HEK293 (cell line): Measurements from ENCODE around the gene SEMA6D.

Experiments used
- KLF8 ChIP-seq: fragments of 450-650 bp; formaldehyde crosslinking; IDR thresholded peaks from 2 replicates; pipeline ENCODE4 v1.5.1; 2016; ENCODE audit warnings: missing biosample characterization, missing genetic modification characterization
- MYNN ChIP-seq: fragments of 450-650 bp; formaldehyde crosslinking; IDR thresholded peaks from 2 replicates; pipeline ENCODE4 v1.5.1; 2016; ENCODE audit warnings: missing biosample characterization, missing genetic modification characterization, borderline replicate concordance
- SALL2 ChIP-seq: fragments of 450-650 bp; formaldehyde crosslinking; IDR thresholded peaks from 2 replicates; pipeline ENCODE4 v1.5.0; 2017; ENCODE audit warnings: missing biosample characterization, mild to moderate bottlenecking, missing genetic modification characterization, borderline replicate concordance
- ZNF121 ChIP-seq: fragments of 450-650 bp; formaldehyde crosslinking; IDR thresholded peaks from 2 replicates; pipeline ENCODE4 v1.5.1; 2016; ENCODE audit warnings: missing biosample characterization, missing genetic modification characterization
- ZNF148 ChIP-seq: fragments of 450-650 bp; formaldehyde crosslinking; IDR thresholded peaks from 2 replicates; pipeline ENCODE4 v1.5.0; 2017; ENCODE audit warnings: missing biosample characterization, missing genetic modification characterization, borderline replicate concordance
- ZNF16 ChIP-seq: fragments of 450-650 bp; formaldehyde crosslinking; IDR thresholded peaks from 2 replicates; pipeline ENCODE4 v1.5.1; 2016; ENCODE audit warnings: low read depth, missing biosample characterization, missing genetic modification characterization
- ZNF175 ChIP-seq: fragments of 450-650 bp; formaldehyde crosslinking; IDR thresholded peaks from 2 replicates; pipeline ENCODE4 v1.5.1; 2016; ENCODE audit warnings: missing biosample characterization, missing genetic modification characterization
- ZNF660 ChIP-seq: fragments of 450-650 bp; IDR thresholded peaks from 2 replicates; pipeline ENCODE4 v1.5.1; 2018; ENCODE audit warnings: missing biosample characterization, mild to moderate bottlenecking, missing genetic modification characterization
- ZNF747 ChIP-seq: fragments of 450-650 bp; formaldehyde crosslinking; IDR thresholded peaks from 2 replicates; pipeline ENCODE4 v1.5.1; 2016; ENCODE audit warnings: missing biosample characterization, missing genetic modification characterization
- TF ChIP-seq, protein P1 (sequence below): fragments of 450-650 bp; formaldehyde crosslinking; IDR thresholded peaks from 2 replicates; pipeline ENCODE4 v1.5.1; 2016; ENCODE audit warnings: missing biosample characterization, missing genetic modification characterization
- TF ChIP-seq, protein P2 (sequence below): sonication (generic); formaldehyde crosslinking; IDR thresholded peaks from 2 replicates; pipeline ENCODE4 v1.8.1; 2022; ENCODE audit warnings: mild to moderate bottlenecking, moderate library complexity, missing genetic modification reagents
- TF ChIP-seq, protein P3 (sequence below): fragments of 450-650 bp; formaldehyde crosslinking; IDR thresholded peaks from 2 replicates; pipeline ENCODE4 v1.5.1; 2017; ENCODE audit warnings: missing biosample characterization, missing genetic modification characterization
- TF ChIP-seq, protein P4 (sequence below): fragments of 450-650 bp; formaldehyde crosslinking; IDR thresholded peaks from 2 replicates; pipeline ENCODE4 v1.5.1; 2016; ENCODE audit warnings: missing biosample characterization, missing genetic modification characterization
- TF ChIP-seq, protein P5 (sequence below): fragments of 450-650 bp; formaldehyde crosslinking; IDR thresholded peaks from 2 replicates; pipeline ENCODE4 v1.5.1; 2016; ENCODE audit warnings: missing biosample characterization, missing genetic modification characterization

DNA sequence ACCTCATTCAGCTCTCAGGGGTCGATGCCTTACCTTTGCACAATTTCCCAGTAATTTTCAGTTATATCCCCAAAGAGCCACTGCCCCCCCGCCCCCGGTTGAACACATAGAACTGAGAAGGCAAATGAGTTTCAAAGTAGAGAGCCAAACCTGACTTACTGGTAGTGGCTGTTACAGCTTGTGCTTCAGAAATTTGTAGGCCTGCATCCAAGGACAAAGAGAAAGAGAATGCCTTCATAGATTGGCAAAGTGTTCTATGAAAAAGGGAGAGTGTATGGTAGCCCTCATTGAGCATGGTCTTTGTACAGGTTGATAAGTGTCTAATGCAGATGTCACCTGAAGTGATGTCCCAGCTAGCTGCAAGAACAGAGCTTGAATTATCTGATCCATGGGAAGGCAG is 13.9 kb downstream of the SEMA6D start:
- TF ChIP-seq, protein P1, sequence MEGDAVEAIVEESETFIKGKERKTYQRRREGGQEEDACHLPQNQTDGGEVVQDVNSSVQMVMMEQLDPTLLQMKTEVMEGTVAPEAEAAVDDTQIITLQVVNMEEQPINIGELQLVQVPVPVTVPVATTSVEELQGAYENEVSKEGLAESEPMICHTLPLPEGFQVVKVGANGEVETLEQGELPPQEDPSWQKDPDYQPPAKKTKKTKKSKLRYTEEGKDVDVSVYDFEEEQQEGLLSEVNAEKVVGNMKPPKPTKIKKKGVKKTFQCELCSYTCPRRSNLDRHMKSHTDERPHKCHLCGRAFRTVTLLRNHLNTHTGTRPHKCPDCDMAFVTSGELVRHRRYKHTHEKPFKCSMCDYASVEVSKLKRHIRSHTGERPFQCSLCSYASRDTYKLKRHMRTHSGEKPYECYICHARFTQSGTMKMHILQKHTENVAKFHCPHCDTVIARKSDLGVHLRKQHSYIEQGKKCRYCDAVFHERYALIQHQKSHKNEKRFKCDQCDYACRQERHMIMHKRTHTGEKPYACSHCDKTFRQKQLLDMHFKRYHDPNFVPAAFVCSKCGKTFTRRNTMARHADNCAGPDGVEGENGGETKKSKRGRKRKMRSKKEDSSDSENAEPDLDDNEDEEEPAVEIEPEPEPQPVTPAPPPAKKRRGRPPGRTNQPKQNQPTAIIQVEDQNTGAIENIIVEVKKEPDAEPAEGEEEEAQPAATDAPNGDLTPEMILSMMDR (tag by site-specific recombination) = no peak
- TF ChIP-seq, protein P2, sequence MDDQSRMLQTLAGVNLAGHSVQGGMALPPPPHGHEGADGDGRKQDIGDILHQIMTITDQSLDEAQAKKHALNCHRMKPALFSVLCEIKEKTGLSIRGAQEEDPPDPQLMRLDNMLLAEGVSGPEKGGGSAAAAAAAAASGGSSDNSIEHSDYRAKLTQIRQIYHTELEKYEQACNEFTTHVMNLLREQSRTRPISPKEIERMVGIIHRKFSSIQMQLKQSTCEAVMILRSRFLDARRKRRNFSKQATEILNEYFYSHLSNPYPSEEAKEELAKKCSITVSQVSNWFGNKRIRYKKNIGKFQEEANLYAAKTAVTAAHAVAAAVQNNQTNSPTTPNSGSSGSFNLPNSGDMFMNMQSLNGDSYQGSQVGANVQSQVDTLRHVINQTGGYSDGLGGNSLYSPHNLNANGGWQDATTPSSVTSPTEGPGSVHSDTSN (CRISPR knock-in tag) = no peak
- TF ChIP-seq ZNF660 (tag by site-specific recombination) = no peak
- TF ChIP-seq ZNF148 = no peak
- TF ChIP-seq, protein P3, sequence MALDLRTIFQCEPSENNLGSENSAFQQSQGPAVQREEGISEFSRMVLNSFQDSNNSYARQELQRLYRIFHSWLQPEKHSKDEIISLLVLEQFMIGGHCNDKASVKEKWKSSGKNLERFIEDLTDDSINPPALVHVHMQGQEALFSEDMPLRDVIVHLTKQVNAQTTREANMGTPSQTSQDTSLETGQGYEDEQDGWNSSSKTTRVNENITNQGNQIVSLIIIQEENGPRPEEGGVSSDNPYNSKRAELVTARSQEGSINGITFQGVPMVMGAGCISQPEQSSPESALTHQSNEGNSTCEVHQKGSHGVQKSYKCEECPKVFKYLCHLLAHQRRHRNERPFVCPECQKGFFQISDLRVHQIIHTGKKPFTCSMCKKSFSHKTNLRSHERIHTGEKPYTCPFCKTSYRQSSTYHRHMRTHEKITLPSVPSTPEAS (tag by site-specific recombination) = no peak
- no peak for TF ChIP-seq KLF8 (tag by site-specific recombination)
- TF ChIP-seq, protein P4, sequence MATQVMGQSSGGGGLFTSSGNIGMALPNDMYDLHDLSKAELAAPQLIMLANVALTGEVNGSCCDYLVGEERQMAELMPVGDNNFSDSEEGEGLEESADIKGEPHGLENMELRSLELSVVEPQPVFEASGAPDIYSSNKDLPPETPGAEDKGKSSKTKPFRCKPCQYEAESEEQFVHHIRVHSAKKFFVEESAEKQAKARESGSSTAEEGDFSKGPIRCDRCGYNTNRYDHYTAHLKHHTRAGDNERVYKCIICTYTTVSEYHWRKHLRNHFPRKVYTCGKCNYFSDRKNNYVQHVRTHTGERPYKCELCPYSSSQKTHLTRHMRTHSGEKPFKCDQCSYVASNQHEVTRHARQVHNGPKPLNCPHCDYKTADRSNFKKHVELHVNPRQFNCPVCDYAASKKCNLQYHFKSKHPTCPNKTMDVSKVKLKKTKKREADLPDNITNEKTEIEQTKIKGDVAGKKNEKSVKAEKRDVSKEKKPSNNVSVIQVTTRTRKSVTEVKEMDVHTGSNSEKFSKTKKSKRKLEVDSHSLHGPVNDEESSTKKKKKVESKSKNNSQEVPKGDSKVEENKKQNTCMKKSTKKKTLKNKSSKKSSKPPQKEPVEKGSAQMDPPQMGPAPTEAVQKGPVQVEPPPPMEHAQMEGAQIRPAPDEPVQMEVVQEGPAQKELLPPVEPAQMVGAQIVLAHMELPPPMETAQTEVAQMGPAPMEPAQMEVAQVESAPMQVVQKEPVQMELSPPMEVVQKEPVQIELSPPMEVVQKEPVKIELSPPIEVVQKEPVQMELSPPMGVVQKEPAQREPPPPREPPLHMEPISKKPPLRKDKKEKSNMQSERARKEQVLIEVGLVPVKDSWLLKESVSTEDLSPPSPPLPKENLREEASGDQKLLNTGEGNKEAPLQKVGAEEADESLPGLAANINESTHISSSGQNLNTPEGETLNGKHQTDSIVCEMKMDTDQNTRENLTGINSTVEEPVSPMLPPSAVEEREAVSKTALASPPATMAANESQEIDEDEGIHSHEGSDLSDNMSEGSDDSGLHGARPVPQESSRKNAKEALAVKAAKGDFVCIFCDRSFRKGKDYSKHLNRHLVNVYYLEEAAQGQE (tag by site-specific recombination) = no peak
- TF ChIP-seq, protein P5, sequence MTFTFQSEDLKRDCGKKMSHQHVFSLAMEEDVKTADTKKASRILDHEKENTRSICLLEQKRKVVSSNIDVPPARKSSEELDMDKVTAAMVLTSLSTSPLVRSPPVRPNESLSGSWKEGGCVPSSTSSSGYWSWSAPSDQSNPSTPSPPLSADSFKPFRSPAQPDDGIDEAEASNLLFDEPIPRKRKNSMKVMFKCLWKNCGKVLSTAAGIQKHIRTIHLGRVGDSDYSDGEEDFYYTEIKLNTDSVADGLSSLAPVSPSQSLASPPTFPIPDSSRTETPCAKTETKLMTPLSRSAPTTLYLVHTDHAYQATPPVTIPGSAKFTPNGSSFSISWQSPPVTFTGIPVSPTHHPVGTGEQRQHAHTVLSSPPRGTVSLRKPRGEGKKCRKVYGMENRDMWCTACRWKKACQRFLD (tag by site-specific recombination) = no peak
- no peak for TF ChIP-seq ZNF175 (tag by site-specific recombination)
- TF ChIP-seq MYNN = no peak
- no peak for TF ChIP-seq SALL2 (tag by site-specific recombination)
- TF ChIP-seq ZNF16 = no peak
- no peak for TF ChIP-seq ZNF747
- TF ChIP-seq ZNF121 = no peak
